HUDEP-2 (cell line): Measurements from ENCODE around the gene GABRG3.

Experiments used
- DNase-seq, 76 experiments: peaks; one replicate each; lab custom pipeline; 2025; ENCODE audit not compliant: unreplicated experiment in 76 of 76; lab: John Stamatoyannopoulos, UW

The GABRG3 gene

GRCh38 chr15:27483124-27483523 lies 512.1 kb downstream of the GABRG3 start:
- no peak for DNase-seq

GRCh38 chr15:27485265-27485664 lies 514.3 kb downstream of the GABRG3 start:
- DNase-seq: no peak

- DNase-seq: no peak
Measured at GRCh38 chr15:27486051-27486450, 515.1 kb downstream of the GABRG3 start.

- no peak for DNase-seq
Measured at GRCh38 chr15:27486683-27487647, 516.0 kb downstream of the GABRG3 start.

- no peak for DNase-seq
Measured at GRCh38 chr15:27487846-27488245, 516.9 kb downstream of the GABRG3 start.

GRCh38 chr15:27490867-27491595 lies 520.0 kb downstream of the GABRG3 start:
- no peak for DNase-seq

GRCh38 chr15:27491666-27492621 lies 521.0 kb downstream of the GABRG3 start:
- DNase-seq: no peak

GRCh38 chr15:27495963-27496459 lies 525.0 kb downstream of the GABRG3 start:
- no peak for DNase-seq

- no peak for DNase-seq
Measured at GRCh38 chr15:27498700-27499099, 527.7 kb downstream of the GABRG3 start.

- DNase-seq: no peak
Measured at GRCh38 chr15:27499191-27499590, 528.2 kb downstream of the GABRG3 start.

GRCh38 chr15:27499719-27500118 lies 528.7 kb downstream of the GABRG3 start:
- DNase-seq: no peak

GRCh38 chr15:27500206-27500605 lies 529.2 kb downstream of the GABRG3 start:
- no peak for DNase-seq

- DNase-seq: no peak
Measured at GRCh38 chr15:27506752-27507151, 535.8 kb downstream of the GABRG3 start.

GRCh38 chr15:27509014-27509413 lies 538.0 kb downstream of the GABRG3 start:
- DNase-seq: no peak

- no peak for DNase-seq
Measured at GRCh38 chr15:27512281-27513001, 541.5 kb downstream of the GABRG3 start.

- DNase-seq: no peak
Measured at GRCh38 chr15:27514526-27514925, 543.5 kb downstream of the GABRG3 start.

GRCh38 chr15:27527490-27528067 lies 556.6 kb downstream of the GABRG3 start:
- peak in 4 of 76 experiments; percentile 0 to 8 (median 4) for DNase-seq

- DNase-seq: no peak
Measured at GRCh38 chr15:27529399-27529798, 558.4 kb downstream of the GABRG3 start.

- no peak for DNase-seq
Measured at GRCh38 chr15:27530994-27531393, 560.0 kb downstream of the GABRG3 start.
